Nephron progenitor cell (in vitro differentiated cells): ENCODE measurements around the gene PDE4C.

Experiments used
- DNase-seq: peaks from one replicate; pipeline ENCODE4 v3.0.0; 2021
- H3K27ac Mint-ChIP-seq: 2 replicates; pipeline ENCODE4 v1.8.0; 2021; ENCODE audit warnings: mild to moderate bottlenecking, moderate library complexity, mixed read lengths
- H3K27me3 Mint-ChIP-seq: 2 replicates; pipeline ENCODE4 v1.8.0; 2021; ENCODE audit warnings: mild to moderate bottlenecking, low read depth, mixed read lengths; ENCODE audit not compliant: poor library complexity
- H3K36me3 Mint-ChIP-seq: 2 replicates; pipeline ENCODE4 v1.8.0; 2021; ENCODE audit warnings: low read depth, mixed read lengths
- H3K4me1 Mint-ChIP-seq: 2 replicates; pipeline ENCODE4 v1.8.0; 2021; ENCODE audit warnings: mixed read lengths
- H3K4me3 Mint-ChIP-seq: 2 replicates; pipeline ENCODE4 v1.8.0; 2021; ENCODE audit warnings: mild to moderate bottlenecking, moderate library complexity, mixed read lengths
- H3K9me3 Mint-ChIP-seq: 2 replicates; pipeline ENCODE4 v1.8.0; 2021; ENCODE audit warnings: mild to moderate bottlenecking, moderate library complexity, mixed read lengths
- TF ChIP-seq, protein P1 (sequence below): fragments of 200-600 bp; sonication (generic); IDR thresholded peaks from 2 replicates; pipeline ENCODE4 v1.5.0; 2021; ENCODE audit warnings: antibody characterized with exemption

PDE4C gene

DNA sequence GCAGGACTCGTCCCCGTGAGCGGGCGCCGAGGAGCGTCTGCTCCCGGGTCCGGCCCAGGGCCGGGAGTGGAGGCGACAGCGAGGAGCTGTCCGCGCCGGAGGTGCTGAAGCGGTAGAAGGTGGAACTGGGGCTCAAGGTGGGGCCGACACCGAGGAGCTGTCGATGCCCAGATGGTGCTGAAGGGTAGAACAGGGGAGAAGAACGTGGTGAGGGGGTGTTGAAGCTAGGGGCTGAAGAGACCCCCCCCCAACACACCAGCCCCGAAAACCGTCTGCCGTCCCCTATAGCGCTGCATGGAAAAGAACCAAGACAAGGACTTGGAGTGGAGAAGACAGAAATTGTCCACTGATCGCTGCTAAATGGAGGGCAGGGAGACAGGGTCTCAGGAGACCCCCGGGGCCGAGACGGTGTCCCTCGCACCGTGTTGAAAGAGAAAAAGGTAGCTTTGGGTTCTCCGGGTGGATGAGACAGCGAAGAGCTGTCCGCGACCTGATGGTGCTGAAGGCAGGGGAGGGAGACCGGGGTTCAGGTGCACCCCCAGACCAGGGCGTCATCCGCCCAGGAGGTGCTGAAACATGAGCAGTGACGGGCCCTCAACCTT is 7.1 kb upstream of the PDE4C start:
- no peak overlapping the region for H3K27ac Mint-ChIP-seq
- TF ChIP-seq, protein P1, sequence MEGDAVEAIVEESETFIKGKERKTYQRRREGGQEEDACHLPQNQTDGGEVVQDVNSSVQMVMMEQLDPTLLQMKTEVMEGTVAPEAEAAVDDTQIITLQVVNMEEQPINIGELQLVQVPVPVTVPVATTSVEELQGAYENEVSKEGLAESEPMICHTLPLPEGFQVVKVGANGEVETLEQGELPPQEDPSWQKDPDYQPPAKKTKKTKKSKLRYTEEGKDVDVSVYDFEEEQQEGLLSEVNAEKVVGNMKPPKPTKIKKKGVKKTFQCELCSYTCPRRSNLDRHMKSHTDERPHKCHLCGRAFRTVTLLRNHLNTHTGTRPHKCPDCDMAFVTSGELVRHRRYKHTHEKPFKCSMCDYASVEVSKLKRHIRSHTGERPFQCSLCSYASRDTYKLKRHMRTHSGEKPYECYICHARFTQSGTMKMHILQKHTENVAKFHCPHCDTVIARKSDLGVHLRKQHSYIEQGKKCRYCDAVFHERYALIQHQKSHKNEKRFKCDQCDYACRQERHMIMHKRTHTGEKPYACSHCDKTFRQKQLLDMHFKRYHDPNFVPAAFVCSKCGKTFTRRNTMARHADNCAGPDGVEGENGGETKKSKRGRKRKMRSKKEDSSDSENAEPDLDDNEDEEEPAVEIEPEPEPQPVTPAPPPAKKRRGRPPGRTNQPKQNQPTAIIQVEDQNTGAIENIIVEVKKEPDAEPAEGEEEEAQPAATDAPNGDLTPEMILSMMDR: no peak
- peaks cover 21% of the 10 kb centered on the region for H3K4me1 Mint-ChIP-seq
- no peaks in the 10 kb centered on the region for H3K36me3 Mint-ChIP-seq
- H3K27me3 Mint-ChIP-seq: peaks cover 54% of the 10 kb centered on the region
- H3K4me3 Mint-ChIP-seq: no peak overlapping the region
- H3K9me3 Mint-ChIP-seq: peaks cover 6% of the 10 kb centered on the region
- DNase-seq: peak; percentile 96

DNA sequence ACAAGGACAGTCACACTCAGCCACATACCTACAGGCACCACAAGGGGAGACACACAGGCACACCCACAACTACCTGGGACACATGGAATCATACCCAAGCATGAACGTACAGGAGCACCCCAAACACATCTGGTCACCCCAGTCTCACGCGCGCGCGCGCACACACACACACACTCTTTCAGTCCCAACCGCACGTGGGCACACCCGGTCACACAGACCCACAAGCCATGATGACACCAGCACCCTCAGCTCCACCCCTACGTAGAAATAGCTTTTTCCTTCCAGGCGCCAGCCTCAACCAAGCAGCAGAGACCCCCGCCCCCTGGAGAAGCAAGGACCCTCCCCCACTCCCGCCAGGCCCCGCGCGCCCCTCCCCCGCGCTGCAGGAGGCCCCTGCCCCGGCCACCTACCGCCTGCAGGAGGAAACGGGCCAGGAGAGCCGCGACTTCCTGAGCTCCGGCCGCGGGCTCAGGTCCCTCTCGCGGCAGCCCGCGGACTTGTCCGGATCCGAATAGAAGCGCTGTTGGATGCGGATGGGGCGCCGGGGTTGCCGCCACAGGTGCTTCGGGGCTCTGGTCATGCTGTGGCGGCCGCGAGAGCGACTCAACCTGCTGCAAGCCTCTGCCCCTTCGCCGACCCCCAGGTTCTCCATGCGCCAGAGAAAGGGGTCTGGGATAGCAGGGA is 6.4 kb upstream of the PDE4C start:
- no peaks in the 10 kb centered on the region for H3K36me3 Mint-ChIP-seq
- peak overlapping the region; percentile 71 for H3K4me3 Mint-ChIP-seq
- H3K27me3 Mint-ChIP-seq: peaks cover 53% of the 10 kb centered on the region
- DNase-seq: no peak
- peak overlapping the region; percentile 68 for H3K27ac Mint-ChIP-seq
- TF ChIP-seq, protein P1: peak; percentile 32
- H3K9me3 Mint-ChIP-seq: peaks cover 6% of the 10 kb centered on the region
- H3K4me1 Mint-ChIP-seq: peaks cover 21% of the 10 kb centered on the region

DNA sequence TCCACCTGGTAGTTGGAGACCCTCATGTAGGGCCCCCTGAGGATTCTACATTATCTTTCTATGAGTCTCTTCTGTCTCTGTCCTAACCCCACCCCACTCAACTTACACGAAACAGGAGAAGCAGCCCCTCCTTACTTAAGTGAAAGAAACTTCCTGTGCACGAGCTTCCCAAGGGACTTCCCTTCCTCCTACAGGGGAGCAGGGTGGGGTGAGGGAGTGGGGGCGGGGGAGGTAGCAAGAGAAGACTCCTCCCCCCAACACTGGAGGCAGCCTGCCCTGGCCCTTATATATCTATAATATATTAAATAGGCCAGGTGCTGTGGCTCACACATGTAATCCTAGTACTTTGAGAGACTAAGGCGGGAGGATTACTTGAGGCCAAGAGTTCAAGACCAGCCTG is 5.5 kb upstream of the PDE4C start:
- no peak for DNase-seq

DNA sequence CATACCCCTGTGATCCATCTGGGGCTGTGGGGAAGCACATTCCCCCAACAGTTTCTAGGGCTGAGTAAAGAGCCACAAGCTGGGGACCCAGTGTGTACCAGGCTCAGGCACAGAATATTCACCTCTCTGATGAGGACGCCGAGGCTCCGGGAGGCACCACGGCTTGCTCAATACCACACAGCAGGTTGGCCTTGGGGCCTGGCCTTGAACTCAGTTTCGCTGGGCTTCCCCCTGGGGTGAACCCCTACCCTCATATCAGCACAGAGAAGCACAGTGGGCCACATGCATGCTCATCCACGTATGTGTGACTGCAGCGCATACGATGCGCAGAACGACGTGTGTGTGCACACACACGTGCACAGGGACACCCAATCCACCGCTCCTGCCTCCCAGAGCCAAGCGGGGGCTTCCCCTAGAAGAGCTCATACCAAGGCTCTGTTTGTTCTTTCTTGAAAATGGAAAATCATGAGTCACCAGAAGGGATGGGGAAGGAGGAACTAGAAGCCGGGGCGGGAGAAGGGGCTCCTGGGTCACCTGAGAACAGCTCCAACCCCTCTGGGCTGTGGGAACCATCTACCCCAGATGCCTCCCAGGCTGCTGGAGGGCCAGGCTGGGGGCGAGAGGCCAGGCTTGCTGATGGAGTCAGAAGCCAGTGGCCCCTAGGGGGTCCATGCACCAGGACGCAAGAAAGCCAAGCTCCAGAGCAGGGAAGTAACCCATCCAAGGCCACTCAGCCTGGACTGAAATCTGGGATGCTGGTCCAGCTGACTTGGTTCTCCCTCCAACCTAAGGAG is 4.9 kb upstream of the PDE4C start:
- no peak for DNase-seq
- Mint-ChIP-seq H3K36me3 (no peaks in the 10 kb centered on the region), H3K27me3 (peaks cover 54% of the 10 kb centered on the region), H3K4me3 (no peak overlapping the region), H3K27ac (no peak overlapping the region), H3K9me3 (peaks cover 6% of the 10 kb centered on the region), H3K4me1 (peaks cover 32% of the 10 kb centered on the region)
- TF ChIP-seq, protein P1: no peak

More for the DNA sequence above, 5.5 kb upstream of the PDE4C start:
- Mint-ChIP-seq H3K36me3 (no peaks in the 10 kb centered on the region), H3K4me1 (peaks cover 30% of the 10 kb centered on the region), H3K27ac (no peak overlapping the region), H3K9me3 (peaks cover 6% of the 10 kb centered on the region), H3K27me3 (peaks cover 56% of the 10 kb centered on the region), H3K4me3 (peak overlapping the region; percentile 71)
- TF ChIP-seq, protein P1: no peak

DNA sequence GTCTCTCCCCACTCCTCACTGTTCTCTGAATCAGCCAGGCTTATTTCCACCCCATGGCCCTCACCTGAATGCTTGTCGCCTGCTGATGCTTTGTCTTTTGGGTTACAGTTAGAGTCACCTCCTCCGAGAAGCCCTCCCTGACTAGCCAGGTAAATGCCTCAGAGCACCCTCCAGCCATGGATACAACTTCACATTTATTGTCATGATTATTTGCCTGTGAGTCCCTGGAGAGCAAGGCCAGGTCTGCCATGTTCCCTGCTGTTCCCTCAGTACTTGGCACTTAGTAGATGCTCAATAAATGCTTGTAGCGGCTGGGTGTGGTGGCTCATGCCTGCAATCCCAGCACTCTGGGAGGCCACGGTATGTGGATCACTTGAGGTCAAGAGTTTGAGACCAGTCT is 3.7 kb upstream of the PDE4C start:
- no peak overlapping the region for H3K4me3 Mint-ChIP-seq
- no peaks in the 10 kb centered on the region for H3K36me3 Mint-ChIP-seq
- H3K27ac Mint-ChIP-seq: no peak overlapping the region
- H3K4me1 Mint-ChIP-seq: peaks cover 41% of the 10 kb centered on the region
- peaks cover 6% of the 10 kb centered on the region for H3K9me3 Mint-ChIP-seq
- peaks cover 59% of the 10 kb centered on the region for H3K27me3 Mint-ChIP-seq
- TF ChIP-seq, protein P1: no peak
- no peak for DNase-seq
